Right lobe of liver (tissue), 4 donors: ENCODE results near the gene SP140L.

ENCODE experiments used
- CTCF ChIP-seq, 4 donors: fragments of 200-600 bp in 3 of 4; fragments of 450-650 bp in 1 of 4; IDR thresholded peaks; one replicate each; pipeline versions ENCODE4 v1.5.1 to v1.8.0; 2016 to 2022; ENCODE audit warnings: antibody characterized with exemption in 4 of 4, mild to moderate bottlenecking in 2 of 4
- POLR2A ChIP-seq: fragments of 450-650 bp; IDR thresholded peaks from one replicate; pipeline ENCODE4 v1.6.1; 2017; ENCODE audit warnings: antibody characterized with exemption, mild to moderate bottlenecking
- donor health status: DM: no; HTN: no; CAD: no.
- donor health status: DM: no; HTN: no; CAD: no.
- donor health status: DM: no; HTN: yes; CAD: no.

GRCh38 chr2:230425377-230425776, 98.4 kb downstream of the SP140L start:
- no peak for TF ChIP-seq CTCF (IDR thresholded peaks at IDR 0.05)
- no peak for TF ChIP-seq POLR2A
